GM21381 (cell line): Measurements from ENCODE around the gene ZGPAT.

Experiments
- ATAC-seq: cut with Tn5 transposase; IDR thresholded peaks from one replicate; pipeline ENCODE4 v1.9.1; 2021; ENCODE audit warnings: mild to moderate bottlenecking, moderate library complexity; ENCODE audit not compliant: unreplicated experiment

Gene ZGPAT

DNA sequence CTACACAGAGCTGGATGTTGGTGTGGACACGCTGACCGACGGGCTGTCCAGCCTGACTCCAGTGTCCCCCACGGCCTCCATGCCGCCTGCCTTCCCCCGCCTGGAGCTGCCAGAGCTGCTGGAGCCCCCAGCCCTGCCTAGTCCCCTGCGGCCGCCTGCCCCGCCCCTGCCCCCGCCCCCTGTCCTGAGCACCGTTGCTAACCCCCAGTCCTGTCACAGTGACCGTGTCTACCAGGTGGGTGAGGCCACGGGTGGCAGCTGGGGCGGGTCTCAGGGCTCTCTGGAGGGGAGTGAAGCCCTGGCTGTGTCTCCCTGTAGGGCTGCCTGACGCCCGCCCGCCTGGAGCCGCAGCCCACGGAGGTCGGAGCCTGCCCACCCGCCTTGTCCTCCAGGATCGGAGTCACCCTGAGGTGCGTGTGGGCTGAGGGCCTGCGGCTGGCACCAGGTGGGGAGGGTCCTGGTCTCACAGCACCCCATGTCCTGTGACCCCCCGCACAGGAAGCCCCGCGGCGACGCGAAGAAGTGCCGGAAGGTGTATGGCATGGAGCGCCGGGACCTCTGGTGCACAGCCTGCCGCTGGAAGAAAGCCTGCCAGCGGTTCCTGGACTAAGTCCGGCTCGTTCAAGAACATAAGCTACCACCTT, 34.7 kb downstream of the ZGPAT start:
- no peak for ATAC-seq

- ATAC-seq = no peak
These were observed 35.6 kb downstream of the ZGPAT start for GRCh38 chr20:63743210-63743970.

GRCh38 chr20:63744158-63744557, 36.3 kb downstream of the ZGPAT start:
- ATAC-seq = no peak

GRCh38 chr20:63744574-63745423, 37.0 kb downstream of the ZGPAT start:
- ATAC-seq = no peak

GRCh38 chr20:63745424-63745805, 37.6 kb downstream of the ZGPAT start:
- ATAC-seq = no peak

DNA sequence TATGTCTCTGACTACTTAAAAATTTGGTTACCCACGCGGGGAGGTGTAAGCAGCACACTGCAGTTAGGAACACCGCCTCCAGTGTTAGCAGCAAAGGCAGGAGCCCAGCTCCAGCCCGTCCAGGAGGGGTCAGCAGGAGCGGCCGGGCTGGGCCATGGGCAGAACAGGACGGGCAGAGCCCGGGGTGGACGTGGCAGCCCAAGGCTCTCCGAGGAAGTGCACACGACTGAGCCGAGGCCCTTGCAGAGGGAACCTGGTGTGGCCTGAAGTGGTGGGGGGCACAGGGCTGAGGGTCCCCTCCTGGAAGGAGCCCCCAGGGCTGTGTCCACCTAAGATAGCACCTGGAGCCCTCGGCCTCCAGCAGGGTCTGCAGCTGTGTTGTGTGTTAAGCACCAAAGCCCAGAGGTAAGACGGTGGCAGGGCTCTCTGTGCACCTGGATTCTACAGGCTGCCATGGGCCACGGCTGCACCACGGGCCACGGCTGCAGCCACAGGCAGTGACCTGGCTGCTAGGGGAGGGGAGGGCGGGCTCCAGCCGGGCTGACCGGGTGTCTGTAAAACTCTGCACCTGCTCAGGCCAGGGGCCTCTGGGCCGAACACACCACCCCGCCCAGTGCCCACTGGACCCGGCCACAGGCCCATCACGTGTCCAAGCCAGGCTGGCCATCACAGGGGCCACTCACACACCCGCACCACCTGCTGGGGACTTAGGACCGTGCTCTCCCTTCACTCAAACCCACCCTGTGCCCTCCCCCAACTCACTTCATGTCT, 38.3 kb downstream of the ZGPAT start:
- ATAC-seq = no peak

DNA sequence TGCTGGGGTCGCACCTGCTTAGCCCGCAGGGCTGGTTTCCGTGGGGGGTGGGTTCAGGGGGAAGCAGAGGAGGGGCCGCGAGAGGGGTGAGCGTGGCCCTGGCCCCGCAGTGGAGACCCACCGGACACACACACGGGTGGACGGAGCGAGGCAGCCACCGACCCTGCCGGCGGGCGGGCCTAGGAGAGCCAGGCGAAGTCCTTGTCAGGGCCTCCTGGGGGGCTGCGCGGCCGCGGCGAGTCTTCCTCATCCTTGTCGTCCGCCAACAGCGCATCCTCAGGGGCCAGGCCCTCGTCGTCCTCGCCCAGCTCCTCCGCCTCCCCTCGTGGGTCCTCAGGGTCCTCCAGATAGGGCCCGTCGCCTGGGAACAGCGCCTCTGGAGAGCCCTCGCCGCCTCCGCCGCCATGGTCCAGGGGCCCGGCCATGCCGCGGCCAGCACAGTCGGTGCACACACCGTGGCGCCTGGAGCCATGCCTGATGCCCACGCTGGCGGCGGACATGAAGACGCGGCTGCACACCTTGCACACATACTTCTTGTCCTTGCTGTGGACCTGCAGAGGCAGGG, 39.0 kb downstream of the ZGPAT start:
- no peak for ATAC-seq

DNA sequence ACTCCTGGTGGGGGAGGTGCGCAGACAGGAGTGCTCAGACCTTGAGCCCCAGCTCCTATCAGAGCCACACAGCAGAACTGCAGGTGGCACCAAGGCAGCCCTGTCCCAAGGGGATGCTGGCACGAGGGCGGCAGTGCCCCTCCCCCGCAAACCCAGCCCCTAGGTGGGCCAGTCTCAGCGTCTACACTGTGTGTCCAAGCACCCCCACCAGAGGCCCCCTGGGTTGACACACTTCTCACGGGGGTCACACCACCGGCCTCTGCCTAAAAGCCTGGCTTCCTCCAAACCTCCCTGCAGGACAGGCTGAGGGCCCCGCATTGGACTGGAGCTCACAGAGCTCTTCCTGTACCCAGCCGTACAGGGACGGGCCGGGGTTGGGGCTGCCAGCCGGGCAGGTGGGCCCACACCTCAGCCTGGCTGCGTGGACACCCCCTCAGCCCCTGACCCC, 39.8 kb downstream of the ZGPAT start:
- no peak for ATAC-seq

DNA sequence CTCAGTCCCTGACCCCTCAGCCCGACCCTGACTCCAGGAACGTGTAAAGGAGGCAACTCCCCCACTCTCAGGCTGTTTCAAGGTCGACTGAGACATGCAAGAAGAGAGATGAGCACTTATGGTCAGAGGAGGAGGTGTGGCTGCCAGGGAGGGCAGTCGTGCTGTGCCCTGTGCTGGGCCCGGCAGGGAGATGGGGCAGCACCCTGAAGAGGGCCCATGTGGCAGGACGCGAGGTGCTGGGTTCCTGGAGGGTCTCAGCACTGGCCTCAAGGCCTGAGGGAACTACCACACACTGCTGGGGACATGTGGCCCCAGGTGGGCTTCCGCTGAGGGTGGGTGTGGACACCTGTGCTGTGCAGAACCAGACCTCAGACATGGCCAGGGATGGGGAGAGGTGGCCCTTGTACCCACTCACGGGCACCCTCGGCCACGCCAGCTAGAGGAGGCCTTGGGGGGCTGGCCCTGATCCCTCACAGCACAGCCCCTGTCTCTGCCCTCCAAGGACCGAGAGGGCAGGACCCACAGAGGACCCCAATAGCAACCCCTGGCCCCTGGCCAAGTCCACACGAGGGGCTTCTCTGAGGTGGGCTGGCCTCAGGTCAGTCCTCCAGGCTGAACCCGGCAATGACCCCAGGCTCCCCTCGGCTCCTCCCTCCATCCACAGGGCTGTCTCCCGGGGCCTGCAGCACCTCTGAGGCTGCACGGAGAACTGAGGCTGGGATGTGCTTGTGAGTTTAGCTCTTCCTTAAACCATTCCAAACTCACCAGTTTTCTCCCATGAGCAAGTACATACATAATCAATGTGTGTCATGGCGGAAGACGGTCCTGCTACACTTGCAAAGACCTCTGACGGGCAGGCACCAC, 40.5 kb downstream of the ZGPAT start:
- ATAC-seq = no peak

- ATAC-seq = no peak
These were observed 41.1 kb downstream of the ZGPAT start for GRCh38 chr20:63748934-63749270.

DNA sequence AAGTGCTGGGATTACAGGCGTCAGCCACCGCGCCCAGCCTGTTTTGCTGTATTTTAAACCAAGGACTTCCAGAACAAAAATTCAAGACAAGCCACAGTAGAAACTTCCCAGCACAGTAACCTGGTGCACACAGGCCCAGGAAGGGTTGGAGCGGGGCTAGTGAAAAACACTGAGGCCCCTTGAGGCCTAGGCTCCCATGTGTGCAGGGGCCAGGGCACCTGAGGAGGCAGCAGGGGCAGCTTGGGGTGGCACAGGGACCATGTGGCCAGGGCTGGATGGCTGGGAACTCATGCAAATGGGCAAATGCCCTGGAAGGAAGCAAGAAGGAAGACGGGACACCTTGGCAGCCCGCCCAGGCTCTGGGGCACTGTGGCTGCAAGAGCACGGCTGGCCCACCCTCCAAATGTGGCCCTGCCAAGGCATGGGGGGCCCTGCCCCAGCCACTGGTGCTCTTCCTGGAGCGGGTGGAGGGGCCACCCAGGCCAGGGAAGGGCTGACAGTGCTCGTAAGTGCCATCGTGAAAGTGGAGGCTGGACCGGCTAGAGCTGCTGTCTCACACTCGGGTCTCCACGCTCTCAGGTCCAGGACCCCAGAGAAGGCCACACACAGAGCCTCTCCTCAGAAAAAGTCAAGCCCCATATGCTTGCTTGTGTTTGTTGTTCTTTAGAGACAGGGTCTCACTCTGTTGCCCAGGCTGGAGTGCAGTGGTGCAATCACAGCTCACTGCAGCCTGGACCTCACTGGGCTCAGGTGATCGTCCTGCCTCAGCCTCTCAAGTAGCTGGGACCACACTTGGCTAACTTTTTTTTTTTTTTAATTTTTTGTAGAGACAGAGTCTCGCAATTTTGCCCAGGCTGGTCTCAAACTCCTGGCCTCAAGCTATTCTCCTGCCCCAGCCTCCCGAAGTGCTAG, 42.0 kb downstream of the ZGPAT start:
- ATAC-seq = no peak

- no peak for ATAC-seq
These were observed 43.1 kb downstream of the ZGPAT start for GRCh38 chr20:63750807-63751470.

GRCh38 chr20:63751471-63752271, 43.8 kb downstream of the ZGPAT start:
- no peak for ATAC-seq

- no peak for ATAC-seq
These were observed 44.7 kb downstream of the ZGPAT start for GRCh38 chr20:63752411-63753101.

GRCh38 chr20:63753381-63753780, 45.5 kb downstream of the ZGPAT start:
- no peak for ATAC-seq

DNA sequence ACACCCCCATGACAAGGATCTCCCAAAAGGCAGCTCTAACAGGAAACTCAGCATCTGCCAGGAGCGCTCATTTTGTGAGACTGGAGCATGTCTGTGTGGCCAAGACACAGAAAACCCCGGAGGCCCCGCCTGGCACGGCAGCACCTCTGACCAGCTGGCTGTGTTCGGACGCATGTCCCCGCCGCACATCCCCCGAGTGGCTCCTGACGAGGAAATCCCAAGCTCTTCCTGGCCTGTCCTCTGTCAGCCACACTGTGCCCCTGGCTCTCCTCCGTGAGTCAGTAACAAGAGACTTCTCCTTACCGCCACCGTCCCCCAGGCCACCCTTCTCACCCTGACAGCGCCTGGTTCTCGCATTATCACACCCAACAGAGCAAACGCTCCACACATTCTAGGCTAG, 46.2 kb downstream of the ZGPAT start:
- no peak for ATAC-seq
